HepG2 (cell line): Measurements from ENCODE around the gene GPATCH3.

Experiments
- CTCF ChIP-seq: sonication (generic); formaldehyde crosslinking; IDR thresholded peaks from 2 replicates; pipeline ENCODE4 v1.5.0; 2020; ENCODE audit warnings: mild to moderate bottlenecking, missing genetic modification reagents, moderate library complexity
- ETV6 ChIP-seq: sonication (generic); formaldehyde crosslinking; conservative IDR thresholded peaks from 2 replicates; pipeline ENCODE4 v1.4.0; 2020; ENCODE audit warnings: missing genetic modification reagents
- KDM3A ChIP-seq: IDR thresholded peaks from 2 replicates; pipeline ENCODE4 v1.6.1; 2018; ENCODE audit warnings: low read depth, missing compliant biosample characterization
- NFE2 ChIP-seq: sonication (generic); formaldehyde crosslinking; IDR thresholded peaks from 2 replicates; pipeline ENCODE4 v1.4.0; 2020; ENCODE audit warnings: missing genetic modification reagents
- NR0B2 ChIP-seq: sonication (generic); formaldehyde crosslinking; IDR thresholded peaks from 2 replicates; pipeline ENCODE4 v1.4.0; 2020; ENCODE audit warnings: mild to moderate bottlenecking, missing genetic modification reagents
- POLR2A ChIP-seq, 2 experiments: IDR thresholded peaks; 2 replicates each; pipeline ENCODE4 v1.6.1; 2011; ENCODE audit warnings: low read depth in 2 of 2, low read length in 2 of 2, mild to moderate bottlenecking in 1 of 2, moderate library complexity in 1 of 2; ENCODE audit not compliant: insufficient read depth in 1 of 2
- POLR2AphosphoS5 ChIP-seq: IDR thresholded peaks from 2 replicates; pipeline ENCODE4 v1.6.1; 2012; ENCODE audit warnings: low read depth, low read length
- RELA ChIP-seq: sonication (generic); formaldehyde crosslinking; IDR thresholded peaks from 2 replicates; pipeline ENCODE4 v1.4.0; 2020; ENCODE audit warnings: missing genetic modification reagents
- SNRNP70 ChIP-seq: fragments of 200-400 bp; formaldehyde crosslinking; IDR thresholded peaks from 2 replicates; pipeline ENCODE4 v1.6.1; 2017; ENCODE audit warnings: mild to moderate bottlenecking, low read depth, low read length, moderate library complexity
- UBTF ChIP-seq: sonication (generic); formaldehyde crosslinking; IDR thresholded peaks from 2 replicates; pipeline ENCODE4 v1.4.0; 2020; ENCODE audit warnings: mild to moderate bottlenecking, missing genetic modification reagents
- ZNF510 ChIP-seq: sonication (generic); formaldehyde crosslinking; IDR thresholded peaks from 2 replicates; pipeline ENCODE4 v1.4.0; 2020; ENCODE audit warnings: low read depth, mild to moderate bottlenecking, missing genetic modification reagents

GRCh38 chr1:26921126-26921539, 20.9 kb upstream of the GPATCH3 start:
- TF ChIP-seq CTCF (CRISPR knock-in tag) (no peak), POLR2AphosphoS5 (no peak), KDM3A (no peak), SNRNP70 (no peak), POLR2A (IDR thresholded peaks at IDR 0.05; ENCODE audit: insufficient read depth in 1 of 2, low read depth in 2 of 2, low read length in 2 of 2) (no peak), ZNF510 (no peak), NR0B2 (CRISPR knock-in tag) (no peak), ETV6 (CRISPR knock-in tag) (no peak), UBTF (no peak), RELA (CRISPR knock-in tag) (no peak), NFE2 (CRISPR knock-in tag) (no peak)
